Transverse colon (tissue), 4 donors: ENCODE results near the gene NAMPT. TPM values are rescaled to one million over a fixed set of nuclear protein-coding genes. Genes with fewer than 3 reads are reported as not detected.

Source experiments
- DNase-seq: peaks from one replicate; pipeline ENCODE4 v3.0.0-alpha.2; 2019
- H3K27ac ChIP-seq, 4 donors: fragments of 200-600 bp; sonication (generic); 2 replicates each; pipeline ENCODE4 v1.5.1; 2016 to 2018; ENCODE audit warnings: inconsistent platforms in 4 of 4
- H3K27me3 ChIP-seq: fragments of 200-600 bp; sonication (generic); 2 replicates; pipeline ENCODE4 v1.5.1; 2017; ENCODE audit warnings: inconsistent platforms
- H3K36me3 ChIP-seq, 4 donors: fragments of 200-600 bp; sonication (generic); 2 replicates each; pipeline ENCODE4 v1.5.1; 2017 to 2019; ENCODE audit warnings: inconsistent platforms in 4 of 4
- H3K4me1 ChIP-seq, 4 donors: fragments of 200-600 bp; sonication (generic); 2 replicates each; pipeline ENCODE4 v1.5.1; 2017 to 2020; ENCODE audit warnings: inconsistent platforms in 4 of 4
- H3K4me3 ChIP-seq, 4 donors: fragments of 200-600 bp; sonication (generic); 1 replicate in 1 of 4; 2 replicates in 3 of 4; pipeline versions ENCODE4 v1.5.1 to v1.6.1; 2017 to 2019; ENCODE audit warnings: inconsistent platforms in 4 of 4
- H3K9me3 ChIP-seq, 2 donors: fragments of 200-600 bp; sonication (generic); 2 replicates each; pipeline ENCODE4 v1.5.1; 2017 to 2019; ENCODE audit warnings: inconsistent platforms in 2 of 2
- EP300 ChIP-seq: sonication (generic); formaldehyde crosslinking; IDR thresholded peaks from one replicate; pipeline ENCODE4 v1.6.1; 2017; ENCODE audit warnings: antibody characterized with exemption, low read depth
- POLR2A ChIP-seq: fragments of 450-650 bp; IDR thresholded peaks from one replicate; pipeline ENCODE4 v1.6.1; 2016; ENCODE audit warnings: antibody characterized with exemption, mild to moderate bottlenecking, moderate library complexity
- POLR2AphosphoS5 ChIP-seq, 3 donors: sonication (generic); formaldehyde crosslinking; IDR thresholded peaks; one replicate each; pipeline ENCODE4 v1.6.1; 2016; ENCODE audit warnings: antibody characterized with exemption in 3 of 3
- WGBS, 2 donors: methylation state at CpG; one replicate each; pipeline ENCODE4 v1.1.5; 2018; ENCODE audit warnings: low coverage in 1 of 2; 5-methylcytosine and 5-hydroxymethylcytosine counted together
- in situ Hi-C, 4 donors: fragments of 200-750 bp; cut with MboI; loops; one replicate each; pipeline versions ENCODE4 v1.15.0 to v1.15.1; 2017; ENCODE audit warnings: low sequenced_read_pairs in 3 of 4, low pct_ligation_motif_present in 1 of 4, low pct_unique_long_range_greater_than_20kb in 1 of 4
- intact Hi-C: fragments of 100-400 bp; cut with DNase I; formaldehyde crosslinking; loops from one replicate; pipeline ENCODE4 v1.15.1; 2023; ENCODE audit warnings: low total_unique reads
- small RNA-seq, 4 donors: library from RNA; depleted of rRNA; stranded (forward); fragments of <200 nt; gene quantifications; one replicate each; pipeline ENCODE3, GENCODE V24; 2016
- total RNA-seq, 4 donors: library from RNA; depleted of rRNA; stranded (reverse); fragments of >200 nt; gene quantifications; one replicate each; pipeline ENCODE4 v1.1.0, GENCODE V29; 2016
- TF ChIP-seq, protein P1 (sequence below), 5 experiments: fragments of 200-600 bp in 3 of 5; fragments of 450-650 bp in 2 of 5; sonication (generic) in 3 of 5; IDR thresholded peaks; 1 replicate in 2 of 5; 2 replicates in 3 of 5; pipeline ENCODE4 v1.5.1; 2016 to 2017; ENCODE audit warnings: antibody characterized with exemption in 5 of 5, inconsistent platforms in 3 of 5, mild to moderate bottlenecking in 2 of 5, moderate library complexity in 1 of 5

Gene NAMPT
- total RNA-seq, 4 donors from 2014 or later = 31.4 to 132 (median 105) TPM

DNA sequence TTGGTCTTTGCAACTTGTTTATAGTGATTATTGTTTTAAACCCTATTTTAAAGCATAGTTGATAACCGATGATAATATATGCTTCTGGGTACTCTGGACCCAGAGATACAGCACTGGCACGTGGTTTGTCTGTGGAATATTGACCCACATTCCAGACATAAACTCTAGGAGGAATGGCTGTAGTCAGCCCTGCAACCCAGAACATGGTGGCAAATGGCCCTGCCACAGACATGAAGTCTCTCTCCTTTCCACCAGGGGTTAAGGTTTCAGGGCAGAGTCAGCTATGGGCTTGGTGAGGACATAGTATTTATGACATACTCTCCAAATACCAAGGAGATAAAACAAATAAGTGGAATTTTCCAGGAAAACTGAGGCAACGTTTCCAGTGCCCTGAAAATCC is 83.6 kb downstream of the NAMPT start:
- Histone ChIP-seq H3K36me3 (no peaks in the 10 kb centered on the region), H3K4me1 (no peaks in the 10 kb centered on the region), H3K9me3 (no peaks in the 10 kb centered on the region), H3K27ac (no peak overlapping the region), H3K4me3 (no peak overlapping the region), H3K27me3 (no peaks in the 10 kb centered on the region)
- intact Hi-C loops = no loop called here
- no peak for DNase-seq
- WGBS, 2 donors = 67% methylated on average over 3 of the region's 3 CpGs; no CpG with 5 or more reads in 1 of the 2 donors
- in situ Hi-C loops = no loop called here
- TF ChIP-seq POLR2A (no peak), POLR2AphosphoS5 (IDR thresholded peaks at IDR 0.05) (no peak), EP300 (no peak)
- TF ChIP-seq, protein P1, sequence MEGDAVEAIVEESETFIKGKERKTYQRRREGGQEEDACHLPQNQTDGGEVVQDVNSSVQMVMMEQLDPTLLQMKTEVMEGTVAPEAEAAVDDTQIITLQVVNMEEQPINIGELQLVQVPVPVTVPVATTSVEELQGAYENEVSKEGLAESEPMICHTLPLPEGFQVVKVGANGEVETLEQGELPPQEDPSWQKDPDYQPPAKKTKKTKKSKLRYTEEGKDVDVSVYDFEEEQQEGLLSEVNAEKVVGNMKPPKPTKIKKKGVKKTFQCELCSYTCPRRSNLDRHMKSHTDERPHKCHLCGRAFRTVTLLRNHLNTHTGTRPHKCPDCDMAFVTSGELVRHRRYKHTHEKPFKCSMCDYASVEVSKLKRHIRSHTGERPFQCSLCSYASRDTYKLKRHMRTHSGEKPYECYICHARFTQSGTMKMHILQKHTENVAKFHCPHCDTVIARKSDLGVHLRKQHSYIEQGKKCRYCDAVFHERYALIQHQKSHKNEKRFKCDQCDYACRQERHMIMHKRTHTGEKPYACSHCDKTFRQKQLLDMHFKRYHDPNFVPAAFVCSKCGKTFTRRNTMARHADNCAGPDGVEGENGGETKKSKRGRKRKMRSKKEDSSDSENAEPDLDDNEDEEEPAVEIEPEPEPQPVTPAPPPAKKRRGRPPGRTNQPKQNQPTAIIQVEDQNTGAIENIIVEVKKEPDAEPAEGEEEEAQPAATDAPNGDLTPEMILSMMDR (IDR thresholded peaks at IDR 0.05) = no peak

DNA sequence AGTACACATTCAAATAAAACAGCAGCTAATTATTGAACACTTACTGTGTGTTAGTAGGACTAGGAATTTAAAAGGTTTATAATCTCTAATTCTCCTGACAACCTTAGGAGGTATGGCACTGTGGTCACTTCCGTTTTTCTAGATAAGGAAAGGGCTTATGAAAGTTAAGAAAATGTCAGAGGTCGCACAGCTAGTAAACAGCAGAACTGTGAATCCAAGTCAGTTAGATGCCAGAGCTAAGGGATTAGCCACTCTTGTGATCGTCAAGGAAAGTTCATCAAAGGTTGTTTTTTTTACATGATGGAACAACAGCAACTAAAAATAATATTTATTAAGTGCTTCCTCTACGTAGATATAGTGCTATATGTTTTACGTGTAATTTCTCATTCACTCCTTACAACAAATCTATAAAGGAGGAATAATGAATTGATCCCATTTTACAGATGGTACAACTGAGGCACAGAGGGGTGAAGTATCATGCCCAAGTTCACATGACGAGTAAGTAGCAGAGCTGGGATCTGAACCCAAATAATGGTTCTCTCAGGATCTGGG is 84.9 kb downstream of the NAMPT start:
- TF ChIP-seq, protein P1 (IDR thresholded peaks at IDR 0.05) = no peak
- no peak for TF ChIP-seq POLR2AphosphoS5 (IDR thresholded peaks at IDR 0.05)
- no peak for TF ChIP-seq POLR2A
- TF ChIP-seq EP300 = no peak
- Histone ChIP-seq H3K9me3 (no peaks in the 10 kb centered on the region), H3K4me1 (no peaks in the 10 kb centered on the region), H3K36me3 (no peaks in the 10 kb centered on the region), H3K4me3 (no peak overlapping the region), H3K27me3 (no peaks in the 10 kb centered on the region), H3K27ac (no peak overlapping the region)
- intact Hi-C loops (no loop called here), in situ Hi-C loops (loop anchor here in 1 of 4 donors (25.0 kb wide), 1 partner anchor 537 kb away; no protein-coding TSS in a partner anchor)
- DNase-seq = no peak
- WGBS, 2 donors = 75 to 80% methylated on average over 6 of the region's 6 CpGs

DNA sequence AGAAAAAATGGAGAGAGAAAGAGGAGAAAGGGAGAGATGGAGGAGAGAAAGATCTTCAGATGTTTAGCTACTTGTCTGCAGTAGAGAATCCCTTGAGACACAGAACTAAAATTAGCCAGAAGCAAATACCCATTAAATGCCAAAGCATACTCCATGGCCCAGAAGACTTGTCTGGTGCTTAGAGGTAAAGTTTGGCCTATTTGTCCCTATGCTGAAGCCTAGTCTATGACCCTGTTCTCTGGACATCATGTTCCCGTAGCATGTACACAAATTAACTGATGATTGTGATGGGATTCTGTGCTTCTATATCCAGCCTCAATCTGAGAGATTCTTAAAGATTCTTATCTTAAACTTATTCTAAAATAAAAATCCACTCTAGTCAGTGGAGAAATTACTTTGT is 85.8 kb downstream of the NAMPT start:
- WGBS, 2 donors = 78 to 100% methylated on average over 1 of the region's 1 CpG
- H3K9me3 ChIP-seq = no peaks in the 10 kb centered on the region
- in situ Hi-C loops = loop anchor here in 1 of 4 donors (25.0 kb wide), 1 partner anchor 538 kb away; no protein-coding TSS in a partner anchor
- no peak for TF ChIP-seq EP300
- TF ChIP-seq, protein P1 (IDR thresholded peaks at IDR 0.05) = no peak
- TF ChIP-seq POLR2AphosphoS5 (IDR thresholded peaks at IDR 0.05) = no peak
- no peak for TF ChIP-seq POLR2A
- no peak overlapping the region for H3K4me3 ChIP-seq
- H3K27me3 ChIP-seq = no peaks in the 10 kb centered on the region
- no peak for DNase-seq
- H3K4me1 ChIP-seq = no peaks in the 10 kb centered on the region
- no peaks in the 10 kb centered on the region for H3K36me3 ChIP-seq
- intact Hi-C loops = no loop called here
- peak overlapping the region in 1 of 4 donors; percentile 23 for H3K27ac ChIP-seq

Small RNAs within 50 kb of the gene (small RNA-seq; reads per million reads assigned to genes)
- 0 reads per million in 4 donors for gene RNU6-392P

Other genes with a start within 250 kb of the NAMPT start
- gene SYPL1, start 172.7 kb downstream of the NAMPT start, total RNA-seq = 10 to 100 TPM; 36.7 to 81.8 (median 59.5) TPM